GM18867 (cell line): ENCODE data around the gene U2AF2.
A peak's percentile ranks its signal among the peaks of the same experiment; 100 is the strongest.

Experiments used
- ATAC-seq: cut with Tn5 transposase; IDR thresholded peaks from one replicate; pipeline ENCODE4 v1.9.1; 2021; ENCODE audit warnings: mild to moderate bottlenecking, moderate library complexity; ENCODE audit not compliant: unreplicated experiment

U2AF2 gene

GRCh38 chr19:55621205-55621672, 33.6 kb upstream of the U2AF2 start:
- ATAC-seq: no peak

GRCh38 chr19:55621673-55622231, 33.1 kb upstream of the U2AF2 start:
- no peak for ATAC-seq

GRCh38 chr19:55622242-55622969, 32.4 kb upstream of the U2AF2 start:
- no peak for ATAC-seq

GRCh38 chr19:55623130-55623529, 31.7 kb upstream of the U2AF2 start:
- ATAC-seq: no peak

GRCh38 chr19:55623561-55623960, 31.3 kb upstream of the U2AF2 start:
- no peak for ATAC-seq

GRCh38 chr19:55624109-55625003, 30.5 kb upstream of the U2AF2 start, which contains the start of gene ZNF784:
Gene ZNF784, minus strand, starts transcription at chr19:55624566. Its CDS starts 5 bp downstream, at chr19:55624561.
- ATAC-seq: peak; percentile 53

- ATAC-seq: no peak
Observed at GRCh38 chr19:55625004-55625326, 29.9 kb upstream of the U2AF2 start.

GRCh38 chr19:55626350-55626749, 28.5 kb upstream of the U2AF2 start:
- ATAC-seq: no peak

- ATAC-seq: peak; percentile 38
Observed at GRCh38 chr19:55632463-55632834, 22.4 kb upstream of the U2AF2 start.

- ATAC-seq: no peak
Observed at GRCh38 chr19:55633861-55634260, 21.0 kb upstream of the U2AF2 start.

GRCh38 chr19:55635334-55635717, 19.5 kb upstream of the U2AF2 start:
- no peak for ATAC-seq

GRCh38 chr19:55635856-55636440, 18.9 kb upstream of the U2AF2 start:
- ATAC-seq: no peak

- no peak for ATAC-seq
Observed at GRCh38 chr19:55636723-55637122, 18.1 kb upstream of the U2AF2 start.

- ATAC-seq: no peak
Observed at GRCh38 chr19:55637534-55637933, 17.3 kb upstream of the U2AF2 start.

- no peak for ATAC-seq
Observed at GRCh38 chr19:55638864-55639359, 15.9 kb upstream of the U2AF2 start.

GRCh38 chr19:55640043-55640576, 14.7 kb upstream of the U2AF2 start:
- ATAC-seq: peak; percentile 25

GRCh38 chr19:55640577-55641425, 14.0 kb upstream of the U2AF2 start, which contains the start of gene ZNF580:
Gene ZNF580, plus strand, starts transcription at chr19:55641002. Its CDS starts 1,507 bp downstream, at chr19:55642509.
- ATAC-seq: peak; percentile 28

- ATAC-seq: no peak
Observed at GRCh38 chr19:55641426-55642152, 13.2 kb upstream of the U2AF2 start.
